Measurements from ENCODE around the gene C11orf97. TPM values are rescaled to one million over a fixed set of nuclear protein-coding genes. Genes with fewer than 3 reads are reported as not detected.
"Not testable (repeated sequence)": the region's sequence is repeated elsewhere in the genome, so short reads cannot be mapped to it uniquely, and the experiment has no call there.

The C11orf97 gene
- total RNA-seq, 1 experiment from 2014 or later: not detected

DNA sequence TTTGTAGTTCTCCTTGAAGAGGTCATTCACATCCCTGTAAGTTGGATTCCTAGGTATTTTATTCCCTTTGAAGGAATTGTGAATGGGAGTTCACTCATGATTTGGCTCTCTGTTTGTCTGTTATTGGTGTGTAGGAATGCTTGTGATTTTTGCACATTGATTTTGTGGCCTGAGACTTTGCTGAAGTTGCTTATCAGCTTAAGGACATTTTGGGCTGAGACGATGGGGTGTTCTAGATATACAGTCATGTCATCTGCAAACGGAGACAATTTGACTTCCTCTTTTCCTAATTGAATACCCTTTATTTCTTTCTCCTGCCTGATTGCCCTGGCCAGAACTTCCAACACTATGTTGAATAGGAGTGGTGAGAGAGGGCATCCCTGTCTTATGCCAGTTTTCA is 60.7 kb downstream of the C11orf97 start:
- H2AFZ ChIP-seq (ENCODE audit: low read depth, low read length, poor library complexity, severe bottlenecking); CTCF ChIA-PET; H3K9me2 ChIP-seq (ENCODE audit: insufficient read depth); ATAC-seq; RAD21 ChIA-PET (ENCODE audit: low non-redundant PET in 1 of 2, low total read pairs in 2 of 2, uncharacterized antibody in 2 of 2, unreplicated experiment in 2 of 2); POLR2A ChIA-PET; H3K27ac ChIP-seq (ENCODE audit: low read depth, low read length); H3K9ac ChIP-seq (ENCODE audit: low read length); H3K9me3 ChIP-seq (ENCODE audit: control insufficient read depth in 1 of 2, insufficient read depth in 1 of 2, low read depth in 1 of 2, low read length in 2 of 2); BruUV-seq (replicated peaks); H3K4me1 ChIP-seq (ENCODE audit: control insufficient read depth in 1 of 2, insufficient read depth in 2 of 2, low read length in 2 of 2); H3K4me2 ChIP-seq (ENCODE audit: low read length); H3K4me3 ChIP-seq (replicated peaks in 1 of 2; ENCODE audit: low read depth in 1 of 2, low read length in 2 of 2); intact Hi-C loops (cut with micrococcal nuclease); H4K20me1 ChIP-seq (ENCODE audit: insufficient read depth); H3K79me2 ChIP-seq (ENCODE audit: insufficient read depth, low read length); H3K36me3 ChIP-seq (ENCODE audit: control insufficient read depth in 1 of 2, insufficient read depth in 2 of 2, low read length in 2 of 2); H3K27me3 ChIP-seq (ENCODE audit: insufficient read depth, low read length); DNase-seq (ENCODE audit: low read depth, low spot score): not testable (repeated sequence)

DNA sequence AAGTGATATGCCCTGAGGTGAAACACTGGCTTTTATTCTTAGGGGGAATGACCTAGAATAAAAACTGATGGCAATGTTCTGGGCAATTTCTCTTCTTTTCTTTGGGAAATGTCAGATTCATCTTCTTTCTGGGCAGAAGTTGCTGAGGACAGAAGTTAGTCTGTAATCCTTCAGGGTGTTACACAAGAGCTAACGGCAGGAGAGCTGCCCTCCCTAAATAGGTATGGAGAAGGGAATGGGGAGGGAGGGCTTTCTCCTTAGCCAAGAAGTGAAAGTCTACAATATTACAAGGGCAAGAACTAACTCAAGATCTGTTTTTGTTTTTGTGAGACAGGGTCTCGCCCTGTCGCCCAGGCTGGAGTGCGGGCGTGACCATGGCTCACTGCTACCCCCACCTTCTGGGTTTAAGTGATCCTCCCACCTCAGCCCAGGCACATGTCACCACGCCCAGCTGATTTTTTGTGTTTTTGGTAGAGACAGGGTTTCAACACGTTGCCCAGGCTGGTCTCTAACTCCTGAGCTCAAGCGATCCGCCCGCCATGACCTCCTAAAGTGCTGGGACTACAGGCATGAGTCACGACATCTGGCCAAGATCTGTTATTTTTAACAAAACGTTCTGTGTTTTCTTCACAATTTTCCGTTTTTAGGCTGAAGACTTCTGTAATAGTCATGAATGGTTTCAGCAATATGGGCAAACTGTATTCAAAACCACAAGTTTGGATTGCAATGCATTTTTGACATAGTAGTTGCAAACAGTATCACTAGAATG is 62.1 kb downstream of the C11orf97 start:
- Histone ChIP-seq H3K27ac (ENCODE audit: low read depth, low read length) (no peak overlapping the region), H3K27me3 (ENCODE audit: insufficient read depth, low read length) (no peaks in the 10 kb centered on the region), H3K4me2 (ENCODE audit: low read length) (no peak overlapping the region), H3K36me3 (ENCODE audit: control insufficient read depth in 1 of 2, insufficient read depth in 2 of 2, low read length in 2 of 2) (no peaks in the 10 kb centered on the region), H3K79me2 (ENCODE audit: insufficient read depth, low read length) (no peaks in the 10 kb centered on the region), H2AFZ (ENCODE audit: low read depth, low read length, poor library complexity, severe bottlenecking) (no peak overlapping the region), H3K9ac (ENCODE audit: low read length) (no peak overlapping the region), H3K4me1 (ENCODE audit: control insufficient read depth in 1 of 2, insufficient read depth in 2 of 2, low read length in 2 of 2) (no peaks in the 10 kb centered on the region), H4K20me1 (ENCODE audit: insufficient read depth) (no peaks in the 10 kb centered on the region), H3K4me3 (replicated peaks in 1 of 2; ENCODE audit: low read depth in 1 of 2, low read length in 2 of 2) (no peak overlapping the region), H3K9me2 (ENCODE audit: insufficient read depth) (no peaks in the 10 kb centered on the region), H3K9me3 (ENCODE audit: control insufficient read depth in 1 of 2, insufficient read depth in 1 of 2, low read depth in 1 of 2, low read length in 2 of 2) (no peaks in the 10 kb centered on the region)
- TF ChIP-seq, protein P1, sequence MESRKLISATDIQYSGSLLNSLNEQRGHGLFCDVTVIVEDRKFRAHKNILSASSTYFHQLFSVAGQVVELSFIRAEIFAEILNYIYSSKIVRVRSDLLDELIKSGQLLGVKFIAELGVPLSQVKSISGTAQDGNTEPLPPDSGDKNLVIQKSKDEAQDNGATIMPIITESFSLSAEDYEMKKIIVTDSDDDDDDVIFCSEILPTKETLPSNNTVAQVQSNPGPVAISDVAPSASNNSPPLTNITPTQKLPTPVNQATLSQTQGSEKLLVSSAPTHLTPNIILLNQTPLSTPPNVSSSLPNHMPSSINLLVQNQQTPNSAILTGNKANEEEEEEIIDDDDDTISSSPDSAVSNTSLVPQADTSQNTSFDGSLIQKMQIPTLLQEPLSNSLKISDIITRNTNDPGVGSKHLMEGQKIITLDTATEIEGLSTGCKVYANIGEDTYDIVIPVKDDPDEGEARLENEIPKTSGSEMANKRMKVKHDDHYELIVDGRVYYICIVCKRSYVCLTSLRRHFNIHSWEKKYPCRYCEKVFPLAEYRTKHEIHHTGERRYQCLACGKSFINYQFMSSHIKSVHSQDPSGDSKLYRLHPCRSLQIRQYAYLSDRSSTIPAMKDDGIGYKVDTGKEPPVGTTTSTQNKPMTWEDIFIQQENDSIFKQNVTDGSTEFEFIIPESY (IDR thresholded peaks at IDR 0.05; ENCODE audit: extremely low read depth, insufficient replicate concordance, low read length): no peak
- TF ChIP-seq, protein P2, sequence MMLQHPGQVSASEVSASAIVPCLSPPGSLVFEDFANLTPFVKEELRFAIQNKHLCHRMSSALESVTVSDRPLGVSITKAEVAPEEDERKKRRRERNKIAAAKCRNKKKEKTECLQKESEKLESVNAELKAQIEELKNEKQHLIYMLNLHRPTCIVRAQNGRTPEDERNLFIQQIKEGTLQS (IDR thresholded peaks at IDR 0.05): no peak
- no peak for TF ChIP-seq JUND (IDR thresholded peaks at IDR 0.05)
- no peak for TF ChIP-seq YY1 (IDR thresholded peaks at IDR 0.05; ENCODE audit: extremely low read depth, insufficient replicate concordance, low read depth, low read length)
- TF ChIP-seq POLR2AphosphoS5 (IDR thresholded peaks at IDR 0.05; ENCODE audit: low read depth, low read length): no peak
- TF ChIP-seq CEBPB (IDR thresholded peaks at IDR 0.05; ENCODE audit: low read depth): no peak
- TF ChIP-seq ZNF274 (IDR thresholded peaks at IDR 0.05; ENCODE audit: low read depth, low read length): no peak
- TF ChIP-seq, protein P3, sequence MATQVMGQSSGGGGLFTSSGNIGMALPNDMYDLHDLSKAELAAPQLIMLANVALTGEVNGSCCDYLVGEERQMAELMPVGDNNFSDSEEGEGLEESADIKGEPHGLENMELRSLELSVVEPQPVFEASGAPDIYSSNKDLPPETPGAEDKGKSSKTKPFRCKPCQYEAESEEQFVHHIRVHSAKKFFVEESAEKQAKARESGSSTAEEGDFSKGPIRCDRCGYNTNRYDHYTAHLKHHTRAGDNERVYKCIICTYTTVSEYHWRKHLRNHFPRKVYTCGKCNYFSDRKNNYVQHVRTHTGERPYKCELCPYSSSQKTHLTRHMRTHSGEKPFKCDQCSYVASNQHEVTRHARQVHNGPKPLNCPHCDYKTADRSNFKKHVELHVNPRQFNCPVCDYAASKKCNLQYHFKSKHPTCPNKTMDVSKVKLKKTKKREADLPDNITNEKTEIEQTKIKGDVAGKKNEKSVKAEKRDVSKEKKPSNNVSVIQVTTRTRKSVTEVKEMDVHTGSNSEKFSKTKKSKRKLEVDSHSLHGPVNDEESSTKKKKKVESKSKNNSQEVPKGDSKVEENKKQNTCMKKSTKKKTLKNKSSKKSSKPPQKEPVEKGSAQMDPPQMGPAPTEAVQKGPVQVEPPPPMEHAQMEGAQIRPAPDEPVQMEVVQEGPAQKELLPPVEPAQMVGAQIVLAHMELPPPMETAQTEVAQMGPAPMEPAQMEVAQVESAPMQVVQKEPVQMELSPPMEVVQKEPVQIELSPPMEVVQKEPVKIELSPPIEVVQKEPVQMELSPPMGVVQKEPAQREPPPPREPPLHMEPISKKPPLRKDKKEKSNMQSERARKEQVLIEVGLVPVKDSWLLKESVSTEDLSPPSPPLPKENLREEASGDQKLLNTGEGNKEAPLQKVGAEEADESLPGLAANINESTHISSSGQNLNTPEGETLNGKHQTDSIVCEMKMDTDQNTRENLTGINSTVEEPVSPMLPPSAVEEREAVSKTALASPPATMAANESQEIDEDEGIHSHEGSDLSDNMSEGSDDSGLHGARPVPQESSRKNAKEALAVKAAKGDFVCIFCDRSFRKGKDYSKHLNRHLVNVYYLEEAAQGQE (IDR thresholded peaks at IDR 0.05; ENCODE audit: low read depth): no peak
- TF ChIP-seq EZH2phosphoT487 (IDR thresholded peaks at IDR 0.05; ENCODE audit: borderline replicate concordance): no peak
- TF ChIP-seq EZH2 (IDR thresholded peaks at IDR 0.05): no peak
- no peak for TF ChIP-seq FOSL1 (IDR thresholded peaks at IDR 0.05; ENCODE audit: low read depth)
- TF ChIP-seq, protein P4, sequence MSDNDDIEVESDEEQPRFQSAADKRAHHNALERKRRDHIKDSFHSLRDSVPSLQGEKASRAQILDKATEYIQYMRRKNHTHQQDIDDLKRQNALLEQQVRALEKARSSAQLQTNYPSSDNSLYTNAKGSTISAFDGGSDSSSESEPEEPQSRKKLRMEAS (IDR thresholded peaks at IDR 0.05): no peak
- ATAC-seq (no peak), DNase-seq (ENCODE audit: low read depth, low spot score) (no peak)
- no TSS peak for BruUV-seq (replicated peaks)
- intact Hi-C loops (cut with micrococcal nuclease): no loop called here
- ChIA-PET CTCF (no interaction called here), POLR2A (no interaction called here), RAD21 (ENCODE audit: low non-redundant PET in 1 of 2, low total read pairs in 2 of 2, uncharacterized antibody in 2 of 2, unreplicated experiment in 2 of 2) (no interaction called here)

All from HCT116 (cell line).